ENCODE data around the gene GSG1L. TPM values are rescaled to one million over a fixed set of nuclear protein-coding genes. Genes with fewer than 3 reads are reported as not detected.

The GSG1L gene
- polyA plus RNA-seq, 1 donor (not counting 4 experiments of a cell fraction or from before 2014, with no cell fraction given), result not detected

GRCh38 chr16:28101533-28101890, 38.0 kb upstream of the GSG1L start:
- H3K36me3 ChIP-seq (ENCODE audit: control insufficient read depth in 2 of 2, extremely low read depth in 1 of 2, insufficient read depth in 2 of 2, low read length in 2 of 2), result peaks cover 52 to 58% of the 10 kb centered on the region in 2 experiments
- FAIRE-seq (no peak), DNase-seq (ENCODE audit: low read depth, low spot score) (no peak)
- peaks cover 2% of the 10 kb centered on the region for H4K20me1 ChIP-seq (ENCODE audit: control insufficient read depth, extremely low read depth, insufficient read depth, low read length)
- H3K4me2 ChIP-seq (ENCODE audit: control insufficient read depth, extremely low read depth, insufficient read depth, low read depth, low read length), result no peak overlapping the region
- H3K27me3 ChIP-seq (ENCODE audit: control insufficient read depth, extremely low read depth, insufficient read depth, low read length), result no peaks in the 10 kb centered on the region
- no peak overlapping the region for H3K27ac ChIP-seq (ENCODE audit: control insufficient read depth, insufficient read depth, low read length)
- TF ChIP-seq CTCF (optimal IDR thresholded peaks at IDR 0.05 in 1 of 3, IDR thresholded peaks at IDR 0.05 in 1 of 3, conservative IDR thresholded peaks at IDR 0.05 in 1 of 3; ENCODE audit: extremely low read depth in 1 of 3, insufficient read depth in 2 of 3, low read length in 3 of 3) (no peak), EZH2 (IDR thresholded peaks at IDR 0.05; ENCODE audit: low read length) (no peak)
- H3K9ac ChIP-seq (ENCODE audit: control insufficient read depth, extremely low read depth, insufficient read depth, low read length), result no peak overlapping the region
- no peak overlapping the region for H3K4me3 ChIP-seq (ENCODE audit: control insufficient read depth in 2 of 3, extremely low read depth in 1 of 3, insufficient read depth in 2 of 3, low read depth in 1 of 3, low read length in 3 of 3)
- no peaks in the 10 kb centered on the region for H3K4me1 ChIP-seq (ENCODE audit: control insufficient read depth, extremely low read depth, insufficient read depth, low read length)
- H3K9me1 ChIP-seq (ENCODE audit: control insufficient read depth, extremely low read depth, insufficient read depth, low read length), result no peaks in the 10 kb centered on the region
- no peak overlapping the region for H2AFZ ChIP-seq (ENCODE audit: control insufficient read depth, low read length)
- dilution Hi-C loops (cut with MboI; ENCODE audit: extremely low pct_ligation_motif_present, low sequenced_read_pairs), result no loop called here
- H3K9me3 ChIP-seq (ENCODE audit: control insufficient read depth, low read depth, low read length), result no peaks in the 10 kb centered on the region
- H3K79me2 ChIP-seq (ENCODE audit: control insufficient read depth, insufficient read depth, low read length), result no peaks in the 10 kb centered on the region

DNA sequence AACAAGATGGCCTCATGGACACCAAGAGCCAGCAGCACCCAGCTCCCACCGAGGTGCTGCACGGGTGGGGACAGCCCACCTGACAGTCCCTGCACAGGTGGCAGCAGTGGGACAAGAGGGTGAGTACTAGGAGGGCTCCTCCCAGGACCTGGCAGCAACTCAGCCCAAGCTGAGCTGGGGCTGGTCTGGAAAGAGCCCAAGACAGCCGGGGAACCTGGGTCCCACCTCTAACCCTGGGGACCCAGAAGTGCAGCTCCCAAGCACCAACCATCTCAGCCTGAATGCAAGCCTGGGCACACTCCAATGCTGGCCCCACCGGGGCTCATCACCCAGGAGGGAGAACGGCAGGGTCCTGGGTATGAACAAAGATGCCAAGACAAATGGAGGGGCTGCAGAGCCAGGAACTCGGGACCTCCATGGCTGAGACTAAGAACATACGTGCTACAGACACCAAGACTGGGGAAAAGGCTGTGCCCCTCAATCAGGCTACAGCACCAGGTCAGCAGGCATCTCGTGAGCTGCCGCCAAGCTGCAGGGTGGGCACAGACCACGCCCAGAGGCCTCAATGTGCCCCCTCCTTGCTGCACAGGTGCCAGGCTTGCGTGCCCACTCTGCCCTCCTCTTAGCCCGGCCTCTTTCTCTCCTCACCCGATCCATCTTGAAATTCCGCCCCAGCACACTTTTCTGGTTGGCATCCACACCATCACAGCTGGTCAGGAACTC, 37.5 kb upstream of the GSG1L start:
- Histone ChIP-seq H3K4me2 (ENCODE audit: control insufficient read depth, extremely low read depth, insufficient read depth, low read depth, low read length) (no peak overlapping the region), H3K27me3 (ENCODE audit: control insufficient read depth, extremely low read depth, insufficient read depth, low read length) (no peaks in the 10 kb centered on the region), H3K9ac (ENCODE audit: control insufficient read depth, extremely low read depth, insufficient read depth, low read length) (no peak overlapping the region), H3K4me1 (ENCODE audit: control insufficient read depth, extremely low read depth, insufficient read depth, low read length) (no peaks in the 10 kb centered on the region), H3K36me3 (ENCODE audit: control insufficient read depth in 2 of 2, extremely low read depth in 1 of 2, insufficient read depth in 2 of 2, low read length in 2 of 2) (peaks cover 47 to 52% of the 10 kb centered on the region in 2 experiments), H3K27ac (ENCODE audit: control insufficient read depth, insufficient read depth, low read length) (no peak overlapping the region), H3K4me3 (ENCODE audit: control insufficient read depth in 2 of 3, extremely low read depth in 1 of 3, insufficient read depth in 2 of 3, low read depth in 1 of 3, low read length in 3 of 3) (no peak overlapping the region), H4K20me1 (ENCODE audit: control insufficient read depth, extremely low read depth, insufficient read depth, low read length) (no peaks in the 10 kb centered on the region), H2AFZ (ENCODE audit: control insufficient read depth, low read length) (no peak overlapping the region), H3K79me2 (ENCODE audit: control insufficient read depth, insufficient read depth, low read length) (no peaks in the 10 kb centered on the region), H3K9me1 (ENCODE audit: control insufficient read depth, extremely low read depth, insufficient read depth, low read length) (no peaks in the 10 kb centered on the region), H3K9me3 (ENCODE audit: control insufficient read depth, low read depth, low read length) (no peaks in the 10 kb centered on the region)
- TF ChIP-seq EZH2 (IDR thresholded peaks at IDR 0.05; ENCODE audit: low read length) (no peak), CTCF (optimal IDR thresholded peaks at IDR 0.05 in 1 of 3, IDR thresholded peaks at IDR 0.05 in 1 of 3, conservative IDR thresholded peaks at IDR 0.05 in 1 of 3; ENCODE audit: extremely low read depth in 1 of 3, insufficient read depth in 2 of 3, low read length in 3 of 3) (no peak)
- dilution Hi-C loops (cut with MboI; ENCODE audit: extremely low pct_ligation_motif_present, low sequenced_read_pairs), result no loop called here
- DNase-seq (ENCODE audit: low read depth, low spot score), result no peak
- FAIRE-seq, result no peak

All from keratinocyte (primary cell).